Gastrocnemius medialis (tissue), 4 donors: Measurements from ENCODE around the gene SLAMF9.

ENCODE experiments used
- CTCF ChIP-seq, 5 experiments: fragments of 450-650 bp in 3 of 5; fragments of 200-600 bp in 2 of 5; sonication (generic) in 2 of 5; IDR thresholded peaks in 4 of 5; conservative IDR thresholded peaks in 1 of 5; 1 replicate in 4 of 5; 2 replicates in 1 of 5; pipeline ENCODE4 v1.5.1; 2016 to 2019; ENCODE audit warnings: antibody characterized with exemption in 5 of 5, mild to moderate bottlenecking in 3 of 5, moderate library complexity in 3 of 5
- POLR2A ChIP-seq, 2 donors: fragments of 450-650 bp; IDR thresholded peaks; one replicate each; pipeline ENCODE4 v1.6.1; 2017; ENCODE audit warnings: antibody characterized with exemption in 2 of 2, mild to moderate bottlenecking in 2 of 2, moderate library complexity in 2 of 2

- TF ChIP-seq CTCF (IDR thresholded peaks at IDR 0.05 in 4 of 5, conservative IDR thresholded peaks at IDR 0.05 in 1 of 5) (no peak), POLR2A (IDR thresholded peaks at IDR 0.05) (no peak)
Measured at GRCh38 chr1:159947942-159948341, 6.1 kb downstream of the SLAMF9 start.
